Posterior vena cava (tissue), 2 donors: ENCODE measurements around the gene CST7. TPM values are rescaled to one million over a fixed set of nuclear protein-coding genes. Genes with fewer than 3 reads are reported as not detected.
"Not testable (repeated sequence)": the region's sequence is repeated elsewhere in the genome, so short reads cannot be mapped to it uniquely, and the experiment has no call there.

Experiments
- DNase-seq: peaks from one replicate; pipeline ENCODE4 v3.0.0-alpha.2; 2020; ENCODE audit warnings: low spot score
- intact Hi-C, 2 donors: fragments of 100-400 bp; cut with DNase I; formaldehyde crosslinking; loops; one replicate each; pipeline versions ENCODE4 v1.14.1 to v1.14.2; 2022 to 2023
- total RNA-seq, 2 donors: library from RNA; stranded (reverse); fragmentation: NEBNext Ultra II Directional; extraction: Animal tissue kit (Norgen Biotek cat#: 25700); gene quantifications; one replicate each; pipeline ENCODE4 v1.2.1, GENCODE V29; 2021
- donor health status: DM: yes; HTN: yes; CAD: no.
- donor health status: DM: yes; HTN: yes; CAD: no.

Gene CST7
- total RNA-seq, 2 donors from 2014 or later: 2.5 to 3.4 TPM

- peak; percentile 29 for DNase-seq
- intact Hi-C loops: no loop called here
These were observed 6.4 kb upstream of the CST7 start for GRCh38 chr20:24942679-24943078.

GRCh38 chr20:24943196-24943595 is 5.9 kb upstream of the CST7 start:
- intact Hi-C loops: no loop called here
- DNase-seq: peak; percentile 12

DNA sequence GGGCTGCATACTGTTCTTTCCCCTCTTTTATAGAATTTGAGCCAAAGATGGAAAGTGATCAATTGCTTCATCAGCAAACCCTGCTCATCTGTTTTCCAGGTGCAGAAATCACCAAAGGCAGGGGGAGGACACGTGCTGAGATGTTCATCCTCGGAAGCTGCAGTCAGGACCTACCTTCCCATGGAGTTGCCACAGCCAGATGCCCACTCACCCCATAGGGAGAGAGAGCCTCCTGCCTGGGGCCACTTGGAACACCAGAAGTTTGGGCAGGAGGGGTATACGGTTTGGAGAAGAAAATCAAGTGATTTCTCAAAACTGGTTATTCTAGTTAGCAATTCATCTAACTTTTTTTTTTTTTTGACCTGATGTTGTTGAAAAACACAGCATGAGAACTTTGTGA is 5.3 kb upstream of the CST7 start:
- intact Hi-C loops: no loop called here
- DNase-seq: peak; percentile 11

- intact Hi-C loops, DNase-seq: not testable (repeated sequence)
These were observed 2.7 kb upstream of the CST7 start for GRCh38 chr20:24946376-24946775.

- intact Hi-C loops, DNase-seq: not testable (repeated sequence)
These were observed 602 bp upstream of the CST7 start for GRCh38 chr20:24948396-24948938.

DNA sequence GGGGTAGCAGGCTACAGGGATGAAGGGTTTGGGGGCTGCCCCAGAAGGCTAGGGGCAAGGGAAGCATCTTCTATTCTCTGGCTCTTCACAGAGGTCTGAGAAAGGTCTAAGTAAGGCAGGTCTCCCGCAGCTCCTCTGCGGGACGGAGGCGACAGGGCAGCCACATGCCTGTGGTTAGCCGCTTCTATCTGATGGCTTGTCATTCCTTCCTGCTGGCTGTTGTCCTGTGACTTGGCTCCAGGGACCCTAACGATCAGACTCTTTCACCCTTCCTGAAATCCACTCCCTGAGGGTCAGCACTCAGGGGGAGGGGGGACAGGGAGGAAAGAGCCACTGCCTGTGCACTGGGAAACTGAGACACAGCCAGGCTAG is 673 bp downstream of the CST7 start:
- intact Hi-C loops: no loop called here
- DNase-seq: no peak

DNA sequence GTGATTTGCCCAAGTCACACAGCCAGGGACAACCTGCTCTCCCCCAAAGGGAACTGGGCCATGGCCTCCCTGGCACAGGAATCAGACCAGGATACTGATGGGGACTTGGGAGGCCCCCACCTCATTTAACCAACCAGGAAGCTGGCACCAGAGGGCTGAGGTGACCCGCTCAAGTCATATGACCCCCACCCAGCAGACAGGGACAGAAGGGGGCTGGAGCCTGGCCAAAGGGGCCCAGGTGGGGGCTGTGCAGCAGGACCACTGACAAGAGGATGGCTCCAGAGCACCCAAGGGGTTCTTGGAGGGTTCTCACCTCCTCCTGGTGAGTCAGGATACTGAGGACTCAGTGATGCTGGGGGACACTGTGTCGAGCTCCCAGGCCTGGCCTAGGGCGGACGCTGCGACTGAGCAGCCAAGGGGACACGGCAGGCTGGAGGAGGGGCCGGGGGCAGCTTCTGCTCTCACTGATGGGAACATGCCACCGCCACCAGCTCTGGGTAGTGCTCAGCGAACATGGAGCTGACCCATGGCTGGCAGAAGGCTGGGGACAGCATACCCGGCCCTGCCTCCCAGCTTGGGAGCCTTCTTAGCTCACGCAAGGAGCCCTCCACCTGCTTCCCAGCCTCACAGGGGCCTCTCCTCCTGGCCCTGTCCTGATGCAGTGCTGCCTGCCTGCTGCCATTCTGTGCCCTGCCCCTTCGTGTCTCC is 1.2 kb downstream of the CST7 start:
- intact Hi-C loops: no loop called here
- no peak for DNase-seq

GRCh38 chr20:24950836-24951525 is 1.9 kb downstream of the CST7 start:
- intact Hi-C loops: no loop called here
- no peak for DNase-seq

DNA sequence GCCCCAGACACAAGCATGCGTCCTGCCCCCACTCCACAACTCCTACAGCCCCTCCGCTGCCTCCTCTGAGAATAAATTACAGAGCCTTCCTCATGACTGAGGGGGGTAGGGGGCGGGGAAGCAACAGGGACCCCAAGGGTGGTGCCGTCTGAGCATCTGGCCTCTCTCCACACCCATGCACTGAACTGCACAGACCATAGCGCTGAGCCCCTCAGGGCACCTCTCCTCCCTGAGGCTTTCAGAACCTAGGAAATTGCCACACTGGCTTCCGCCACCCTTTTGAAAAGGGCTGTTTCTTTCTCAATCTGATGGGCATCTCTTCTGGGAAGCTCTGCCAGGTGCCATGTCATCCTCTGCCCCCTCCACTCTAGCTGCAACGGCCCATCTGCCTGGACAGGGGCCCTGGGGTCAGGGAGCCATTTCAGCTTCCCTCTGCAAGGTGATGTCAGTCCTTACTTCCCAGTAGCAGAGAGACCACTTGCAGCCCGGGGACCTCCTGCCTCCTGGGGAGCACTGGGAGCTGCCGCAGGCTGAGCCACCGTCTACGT is 2.5 kb downstream of the CST7 start:
- peak; percentile 53 for DNase-seq
- intact Hi-C loops: no loop called here

GRCh38 chr20:24952376-24953208 is 3.5 kb downstream of the CST7 start:
- DNase-seq: no peak
- intact Hi-C loops: no loop called here

DNA sequence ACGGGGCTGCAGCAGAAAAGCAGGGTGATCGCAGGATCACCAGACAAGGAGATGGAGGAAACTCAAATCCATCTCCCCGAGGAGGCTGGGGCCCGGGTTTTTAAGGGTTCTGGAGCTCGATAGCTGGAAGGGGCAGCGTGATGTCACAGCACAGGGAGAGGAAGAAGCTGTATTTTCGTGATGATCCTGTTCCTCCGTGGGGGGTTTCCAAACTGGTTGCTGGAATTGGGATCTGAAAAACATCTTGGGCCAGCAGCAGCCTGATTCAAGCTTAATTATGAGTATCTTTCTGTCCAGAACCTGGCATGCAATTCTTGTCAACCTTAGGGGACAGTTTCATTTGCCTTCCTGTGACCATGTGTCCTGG is 4.1 kb downstream of the CST7 start:
- intact Hi-C loops: no loop called here
- DNase-seq: no peak

- intact Hi-C loops: no loop called here
- DNase-seq: no peak
These were observed 4.6 kb downstream of the CST7 start for GRCh38 chr20:24953621-24954133.

DNA sequence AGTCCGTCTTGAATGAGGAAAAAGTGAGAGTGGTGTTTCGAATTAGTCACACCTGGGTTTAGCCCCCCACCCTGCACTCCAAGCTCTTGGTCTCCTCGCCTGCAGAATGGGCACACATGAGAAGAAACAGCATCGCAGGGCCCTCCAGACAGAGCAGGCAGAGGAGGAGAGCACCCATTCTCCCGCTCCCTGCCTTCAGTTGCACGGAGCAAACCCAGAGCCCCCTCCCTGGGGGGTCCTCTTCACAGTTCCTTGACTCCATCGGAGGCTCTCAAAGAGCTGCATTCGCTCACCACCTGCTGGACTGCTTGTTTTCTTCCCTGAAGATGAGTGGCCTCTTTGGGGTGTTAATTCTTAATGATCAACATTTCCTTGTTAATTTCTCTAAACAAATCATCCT is 5.1 kb downstream of the CST7 start:
- intact Hi-C loops: no loop called here

DNA sequence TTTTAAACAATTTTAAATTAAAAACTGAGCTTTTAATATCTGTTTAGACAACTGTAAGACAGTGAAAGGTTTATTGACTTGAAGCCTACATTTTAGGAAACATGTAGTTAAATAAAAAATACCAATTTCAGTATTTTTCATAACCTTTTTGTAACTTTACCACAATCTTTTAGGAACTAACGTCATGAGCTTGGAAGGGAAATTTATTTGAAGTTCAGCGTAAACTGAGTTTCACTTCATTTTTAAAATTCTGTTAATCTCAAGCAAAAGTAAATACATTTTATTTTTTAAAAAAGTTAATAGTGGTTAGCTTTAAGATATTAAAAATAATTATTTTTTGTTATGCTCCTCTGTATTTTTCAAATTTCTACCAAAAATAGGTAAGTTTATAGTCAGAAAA is 5.5 kb downstream of the CST7 start:
- no peak for DNase-seq
- intact Hi-C loops: no loop called here

More for the DNA sequence above, 5.1 kb downstream of the CST7 start:
- DNase-seq: no peak

DNA sequence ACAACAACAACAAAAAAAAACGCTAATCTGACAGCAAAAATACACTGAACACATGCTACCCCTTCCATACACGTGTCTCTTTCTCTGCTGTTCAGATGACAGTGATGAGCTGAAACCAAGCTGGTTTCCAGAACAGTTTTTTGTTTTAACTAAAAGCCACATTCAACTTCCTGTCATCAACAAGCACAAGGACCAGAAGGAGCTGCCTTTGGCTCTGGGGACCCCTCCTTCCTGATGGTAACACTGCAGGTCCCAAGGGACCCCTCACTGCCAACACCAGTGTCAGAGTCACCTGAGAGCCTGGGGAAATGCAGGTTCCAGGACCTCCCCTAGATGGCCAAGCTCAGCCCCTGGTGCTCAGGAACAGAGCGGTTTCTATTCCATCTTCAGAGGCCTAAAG is 6.0 kb downstream of the CST7 start:
- intact Hi-C loops: no loop called here
- no peak for DNase-seq

GRCh38 chr20:24956001-24956841 is 7.2 kb downstream of the CST7 start:
- DNase-seq: no peak
- intact Hi-C loops: no loop called here

GRCh38 chr20:24957326-24958016 is 8.4 kb downstream of the CST7 start:
- intact Hi-C loops: no loop called here
- no peak for DNase-seq
